K562 (cell line): ENCODE data around the gene PSEN1. TPM values are rescaled to one million over a fixed set of nuclear protein-coding genes. Genes with fewer than 3 reads are reported as not detected.

Experiments used
- ATAC-seq: fragments of 200-7000 bp; cut with Tn5 transposase; 3 replicates; pipeline ENCODE4 v1.9.1; 2020; ENCODE audit warnings: moderate library complexity
- BruUV-seq: library from RNA; stranded (reverse); fragments of 400-500 nt; replicated peaks from 2 replicates; lab custom pipeline; 2021; lab: Mats Ljungman, UMichigan
- CTCF ChIA-PET: fragments of 300-600 bp; formaldehyde crosslinking; extraction: SDS; loops from one replicate; lab custom pipeline; 2021; ENCODE audit warnings: low intra/inter-chr PET ratio; lab: Yijun Ruan, JAX
- POLR2A ChIA-PET: fragments of 300-600, 350-650 bp; sonication (Branson Sonifier 250); formaldehyde crosslinking; extraction: SDS; loops from one replicate; lab custom pipeline; 2021; ENCODE audit warnings: antibody characterized with exemption, inconsistent platforms; lab: Yijun Ruan, JAX
- DNase-seq, 4 experiments: peaks; one replicate each; pipeline versions ENCODE4 v3.0.0 to v3.0.0-alpha.2; 2011 to 2018; ENCODE audit warnings: low spot score in 3 of 4, mixed read lengths in 3 of 4; ENCODE audit errors: extremely low read depth in 1 of 4
- FAIRE-seq: peaks from 2 replicates; lab custom pipeline; 2011; peaks lifted over from hg19 to GRCh38; lab: Jason Lieb, UNC
- H2AFZ ChIP-seq: 2 replicates; pipeline ENCODE4 v1.6.0; 2011; ENCODE audit warnings: low read depth, low read length, control low read depth, inconsistent platforms
- H3K27ac ChIP-seq: fragments of 200-600 bp; 3 replicates; pipeline ENCODE4 v1.8.0; 2011; ENCODE audit warnings: low read depth, mild to moderate bottlenecking, control low read depth, inconsistent platforms, low read length, moderate library complexity, mixed read lengths; ENCODE audit errors: extremely low read depth
- H3K27me3 ChIP-seq, 2 experiments: fragments of 300-600 bp in 1 of 2; 2 replicates in 1 of 2; 3 replicates in 1 of 2; pipeline versions ENCODE4 v1.6.0 to v1.8.0; 2011; ENCODE audit warnings: inconsistent platforms in 2 of 2, low read length in 2 of 2, mild to moderate bottlenecking in 1 of 2, mixed read lengths in 1 of 2, moderate library complexity in 1 of 2; ENCODE audit not compliant: control insufficient read depth in 2 of 2, insufficient read depth in 2 of 2
- H3K36me3 ChIP-seq: fragments of 300-600 bp; 3 replicates; pipeline ENCODE4 v1.8.0; 2011; ENCODE audit warnings: mild to moderate bottlenecking, low read length, inconsistent platforms; ENCODE audit not compliant: control insufficient read depth, insufficient read depth
- H3K4me1 ChIP-seq, 2 experiments: fragments of 200-600 bp in 1 of 2; replicated peaks in 1 of 2; 2 replicates in 1 of 2; 3 replicates in 1 of 2; pipeline versions ENCODE4 v1.5.1 to v1.8.0; 2011; ENCODE audit warnings: inconsistent platforms in 2 of 2, low read length in 2 of 2, mild to moderate bottlenecking in 1 of 2, mixed read lengths in 1 of 2, moderate library complexity in 1 of 2; ENCODE audit not compliant: control insufficient read depth in 2 of 2, insufficient read depth in 2 of 2
- H3K4me2 ChIP-seq: 2 replicates; pipeline ENCODE4 v1.6.1; 2011; ENCODE audit warnings: low read length, control low read depth, inconsistent platforms, mixed read lengths; ENCODE audit not compliant: insufficient read depth
- H3K4me3 ChIP-seq: fragments of 200-600 bp; sonication (generic), shearing (Covaris generic); 2 replicates; pipeline ENCODE4 v1.5.1; 2016; ENCODE audit warnings: control low read depth, inconsistent platforms
- H3K79me2 ChIP-seq: fragments of 200-600 bp; 3 replicates; pipeline ENCODE4 v1.8.0; 2011; ENCODE audit warnings: low read length, inconsistent platforms; ENCODE audit not compliant: control insufficient read depth, insufficient read depth
- H3K9ac ChIP-seq, 2 experiments: 2 replicates each; pipeline versions ENCODE4 v1.6.0 to v1.6.1; 2011; ENCODE audit warnings: low read depth in 2 of 2, low read length in 2 of 2, control low read depth in 1 of 2, inconsistent platforms in 1 of 2, mild to moderate bottlenecking in 1 of 2, mixed read lengths in 1 of 2; ENCODE audit not compliant: insufficient read depth in 1 of 2
- H3K9me1 ChIP-seq: one replicate; pipeline ENCODE4 v1.6.0; 2011; ENCODE audit warnings: inconsistent platforms, mild to moderate bottlenecking, low read length, moderate library complexity; ENCODE audit not compliant: control insufficient read depth, insufficient read depth
- H3K9me3 ChIP-seq: replicated peaks from 2 replicates; pipeline ENCODE4 v1.5.1; 2011; ENCODE audit warnings: low read depth, low read length, inconsistent platforms; ENCODE audit not compliant: control insufficient read depth, insufficient read depth
- H4K20me1 ChIP-seq: replicated peaks from 2 replicates; pipeline ENCODE4 v1.6.1; 2011; ENCODE audit warnings: low read length, inconsistent platforms, mixed read lengths; ENCODE audit not compliant: control insufficient read depth, insufficient read depth
- CBX3 ChIP-seq, 2 experiments: IDR thresholded peaks; 1 replicate in 1 of 2; 2 replicates in 1 of 2; pipeline ENCODE4 v1.6.1; 2012; ENCODE audit warnings: inconsistent platforms in 2 of 2, low read length in 2 of 2, borderline replicate concordance in 1 of 2, control low read depth in 1 of 2
- HNRNPK ChIP-seq: fragments of 200-400 bp; formaldehyde crosslinking; IDR thresholded peaks from one replicate; pipeline ENCODE4 v1.6.1; 2018; ENCODE audit warnings: mild to moderate bottlenecking, low read depth, low read length; ENCODE audit not compliant: poor library complexity, severe bottlenecking
- KLF10 ChIP-seq: fragments of 250-450 bp; sonication (Bioruptor Pico); IDR thresholded peaks from 2 replicates; pipeline ENCODE4 v1.6.1; 2021; ENCODE audit warnings: matching md5 sums
- MAFF ChIP-seq: IDR thresholded peaks from 2 replicates; pipeline ENCODE4 v1.6.1; 2012; ENCODE audit warnings: low read length, improper control_type of control experiment
- PHF8 ChIP-seq: fragments of 200-600 bp; sonication (generic); IDR thresholded peaks from 2 replicates; pipeline ENCODE4 v1.6.1; 2012; ENCODE audit warnings: mixed run types, mild to moderate bottlenecking, inconsistent platforms, low read length, moderate library complexity, borderline replicate concordance
- SREBF2 ChIP-seq: sonication (generic); formaldehyde crosslinking; IDR thresholded peaks from 2 replicates; pipeline ENCODE4 v1.4.0; 2020; ENCODE audit warnings: mild to moderate bottlenecking, missing genetic modification reagents
- STAT5A ChIP-seq: IDR thresholded peaks from 2 replicates; pipeline ENCODE4 v1.6.1; 2012; ENCODE audit warnings: low read length, inconsistent platforms, borderline replicate concordance
- ZNF143 ChIP-seq: sonication (generic); formaldehyde crosslinking; IDR thresholded peaks from 2 replicates; pipeline ENCODE4 v1.9.0; 2022; ENCODE audit warnings: mild to moderate bottlenecking, missing genetic modification reagents
- ZNF444 ChIP-seq: fragments of 250-450 bp; sonication (Bioruptor Pico); IDR thresholded peaks from 2 replicates; pipeline ENCODE4 v1.4.0; 2020; ENCODE audit warnings: mild to moderate bottlenecking, moderate library complexity
- WGBS: fragments of 100-300 bp; shearing (Covaris generic); methylation state at CpG from one replicate; pipeline ENCODE4 v1.1.6; 2016; ENCODE audit warnings: low coverage, mixed read lengths; ENCODE audit not compliant: insufficient coverage; ENCODE audit errors: missing lambda C conversion rate; 5-methylcytosine and 5-hydroxymethylcytosine counted together
- in situ Hi-C: fragments of 300-500 bp; cut with MboI; formaldehyde crosslinking; loops from 4 replicates; pipeline ENCODE4 v1.15.0; 2018; ENCODE audit warnings: inconsistent platforms, mixed read lengths
- intact Hi-C: fragments of 100-400 bp; cut with micrococcal nuclease; formaldehyde crosslinking; loops from 2 replicates; pipeline ENCODE4 v1.14.2; 2022
- polyA plus RNA-seq, 8 experiments: library from polyadenylated mRNA; depleted of rRNA in 4 of 8; stranded (reverse) in 5 of 8; unstranded in 3 of 8; fragments of >200 nt; fragmentation: Nextera tagmentation in 2 of 8; fragmentation: Illumina TruSeq in 1 of 8; extraction: Ambion mirVana in 2 of 8; extraction: Trizol in 1 of 8; gene quantifications; 2 replicates each; pipeline versions ENCODE4 v1.2.1 to v1.2.3, GENCODE V29; 2011 to 2014; ENCODE audit warnings: inconsistent platforms in 1 of 8, missing spikeins in 1 of 8
- total RNA-seq, 7 experiments: library from RNA; depleted of rRNA in 6 of 7; stranded (reverse); fragments of >200 nt in 6 of 7; fragmentation: Illumina TruSeq in 2 of 7; extraction: Trizol in 2 of 7; gene quantifications; 2 replicates each; pipeline versions ENCODE4 v1.2.1 to v1.2.3, GENCODE V29; 2011 to 2021; ENCODE audit warnings: low replicate concordance in 1 of 7
- TF ChIP-seq, protein P1 (sequence below): fragments of 200-800 bp; sonication (Bioruptor generic); IDR thresholded peaks from 2 replicates; pipeline ENCODE4 v1.6.1; 2016; ENCODE audit warnings: missing genetic modification characterization, missing compliant biosample characterization
- TF ChIP-seq, protein P2 (sequence below), 2 experiments: IDR thresholded peaks in 1 of 2; conservative IDR thresholded peaks in 1 of 2; 2 replicates each; pipeline ENCODE4 v1.6.1; 2016; ENCODE audit warnings: low read depth in 2 of 2, mild to moderate bottlenecking in 1 of 2, missing compliant biosample characterization in 1 of 2, missing genetic modification characterization in 1 of 2, moderate library complexity in 1 of 2
- TF ChIP-seq, protein P3 (sequence below): sonication (generic); formaldehyde crosslinking; IDR thresholded peaks from 2 replicates; pipeline ENCODE4 v1.8.1; 2023; ENCODE audit warnings: mild to moderate bottlenecking, missing genetic modification reagents, moderate library complexity
- TF ChIP-seq, protein P4 (sequence below): sonication (generic); formaldehyde crosslinking; IDR thresholded peaks from 2 replicates; pipeline ENCODE4 v1.9.0; 2022; ENCODE audit warnings: mild to moderate bottlenecking, missing genetic modification reagents

PSEN1 gene
- total and polyA plus RNA-seq, 9 of the 15 experiments (the other 6 are each of a cell fraction or from before 2014, with no cell fraction given), result 6.5 to 25.2 (median 14.3) TPM

DNA sequence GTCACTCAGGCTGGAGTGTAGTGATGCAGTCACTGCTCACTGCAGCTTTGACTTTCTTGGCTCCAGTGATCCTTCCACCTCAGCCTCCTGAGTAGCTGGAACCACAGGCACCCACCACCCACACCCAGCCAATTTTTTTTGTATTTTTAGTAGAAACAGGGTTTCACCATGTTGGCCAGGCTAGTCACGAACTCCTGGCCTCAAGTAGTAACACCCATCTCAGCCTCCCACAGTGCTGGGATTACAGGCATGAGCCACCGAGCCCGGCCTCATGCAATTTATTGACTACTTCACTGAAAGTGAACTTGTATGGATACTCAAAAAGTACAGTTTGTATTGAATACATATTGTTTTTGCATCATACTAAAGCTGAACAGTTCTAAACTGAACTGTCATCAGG is 9.1 kb downstream of the PSEN1 start:
- Histone ChIP-seq H3K79me2 (peaks cover 39% of the 10 kb centered on the region), H3K9me1 (no peaks in the 10 kb centered on the region), H4K20me1 (no peaks in the 10 kb centered on the region), H3K4me2 (no peak overlapping the region), H3K4me1 (no peaks in the 10 kb centered on the region; a peak in 1 of 5 replicates), H3K9ac (no peak overlapping the region), H2AFZ (no peak overlapping the region), H3K9me3 (no peaks in the 10 kb centered on the region), H3K36me3 (peaks cover 20% of the 10 kb centered on the region), H3K27me3 (no peaks in the 10 kb centered on the region), H3K27ac (no peak overlapping the region), H3K4me3 (no peak overlapping the region)
- WGBS, result 87% methylated on average over 2 of the region's 3 CpGs
- DNase-seq (no peak), ATAC-seq (no peak), FAIRE-seq (no peak)
- CTCF ChIA-PET, result no interaction called here
- BruUV-seq, result no TSS peak
- POLR2A ChIA-PET, result no interaction called here
- intact Hi-C loops, result no loop called here
- in situ Hi-C loops, result no loop called here
- TF ChIP-seq ZNF143 (CRISPR knock-in tag) (no peak), PHF8 (no peak), STAT5A (no peak), HNRNPK (no peak), SREBF2 (CRISPR knock-in tag) (no peak), MAFF (no peak), CBX3 (IDR thresholded peaks at IDR 0.05; ENCODE audit: borderline replicate concordance in 1 of 2, low read length in 2 of 2) (no peak), KLF10 (no peak), ZNF444 (CRISPR knock-in tag) (no peak)
- TF ChIP-seq, protein P1, sequence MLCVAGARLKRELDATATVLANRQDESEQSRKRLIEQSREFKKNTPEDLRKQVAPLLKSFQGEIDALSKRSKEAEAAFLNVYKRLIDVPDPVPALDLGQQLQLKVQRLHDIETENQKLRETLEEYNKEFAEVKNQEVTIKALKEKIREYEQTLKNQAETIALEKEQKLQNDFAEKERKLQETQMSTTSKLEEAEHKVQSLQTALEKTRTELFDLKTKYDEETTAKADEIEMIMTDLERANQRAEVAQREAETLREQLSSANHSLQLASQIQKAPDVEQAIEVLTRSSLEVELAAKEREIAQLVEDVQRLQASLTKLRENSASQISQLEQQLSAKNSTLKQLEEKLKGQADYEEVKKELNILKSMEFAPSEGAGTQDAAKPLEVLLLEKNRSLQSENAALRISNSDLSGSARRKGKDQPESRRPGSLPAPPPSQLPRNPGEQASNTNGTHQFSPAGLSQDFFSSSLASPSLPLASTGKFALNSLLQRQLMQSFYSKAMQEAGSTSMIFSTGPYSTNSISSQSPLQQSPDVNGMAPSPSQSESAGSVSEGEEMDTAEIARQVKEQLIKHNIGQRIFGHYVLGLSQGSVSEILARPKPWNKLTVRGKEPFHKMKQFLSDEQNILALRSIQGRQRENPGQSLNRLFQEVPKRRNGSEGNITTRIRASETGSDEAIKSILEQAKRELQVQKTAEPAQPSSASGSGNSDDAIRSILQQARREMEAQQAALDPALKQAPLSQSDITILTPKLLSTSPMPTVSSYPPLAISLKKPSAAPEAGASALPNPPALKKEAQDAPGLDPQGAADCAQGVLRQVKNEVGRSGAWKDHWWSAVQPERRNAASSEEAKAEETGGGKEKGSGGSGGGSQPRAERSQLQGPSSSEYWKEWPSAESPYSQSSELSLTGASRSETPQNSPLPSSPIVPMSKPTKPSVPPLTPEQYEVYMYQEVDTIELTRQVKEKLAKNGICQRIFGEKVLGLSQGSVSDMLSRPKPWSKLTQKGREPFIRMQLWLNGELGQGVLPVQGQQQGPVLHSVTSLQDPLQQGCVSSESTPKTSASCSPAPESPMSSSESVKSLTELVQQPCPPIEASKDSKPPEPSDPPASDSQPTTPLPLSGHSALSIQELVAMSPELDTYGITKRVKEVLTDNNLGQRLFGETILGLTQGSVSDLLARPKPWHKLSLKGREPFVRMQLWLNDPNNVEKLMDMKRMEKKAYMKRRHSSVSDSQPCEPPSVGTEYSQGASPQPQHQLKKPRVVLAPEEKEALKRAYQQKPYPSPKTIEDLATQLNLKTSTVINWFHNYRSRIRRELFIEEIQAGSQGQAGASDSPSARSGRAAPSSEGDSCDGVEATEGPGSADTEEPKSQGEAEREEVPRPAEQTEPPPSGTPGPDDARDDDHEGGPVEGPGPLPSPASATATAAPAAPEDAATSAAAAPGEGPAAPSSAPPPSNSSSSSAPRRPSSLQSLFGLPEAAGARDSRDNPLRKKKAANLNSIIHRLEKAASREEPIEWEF (CRISPR knock-in tag), result no peak
- TF ChIP-seq, protein P2, sequence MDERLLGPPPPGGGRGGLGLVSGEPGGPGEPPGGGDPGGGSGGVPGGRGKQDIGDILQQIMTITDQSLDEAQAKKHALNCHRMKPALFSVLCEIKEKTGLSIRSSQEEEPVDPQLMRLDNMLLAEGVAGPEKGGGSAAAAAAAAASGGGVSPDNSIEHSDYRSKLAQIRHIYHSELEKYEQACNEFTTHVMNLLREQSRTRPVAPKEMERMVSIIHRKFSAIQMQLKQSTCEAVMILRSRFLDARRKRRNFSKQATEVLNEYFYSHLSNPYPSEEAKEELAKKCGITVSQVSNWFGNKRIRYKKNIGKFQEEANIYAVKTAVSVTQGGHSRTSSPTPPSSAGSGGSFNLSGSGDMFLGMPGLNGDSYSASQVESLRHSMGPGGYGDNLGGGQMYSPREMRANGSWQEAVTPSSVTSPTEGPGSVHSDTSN (CRISPR knock-in tag; IDR thresholded peaks at IDR 0.05; ENCODE audit: low read depth), result no peak
- TF ChIP-seq, protein P2 (tag; conservative IDR thresholded peaks at IDR 0.05; ENCODE audit: low read depth), result no peak
- TF ChIP-seq, protein P3, sequence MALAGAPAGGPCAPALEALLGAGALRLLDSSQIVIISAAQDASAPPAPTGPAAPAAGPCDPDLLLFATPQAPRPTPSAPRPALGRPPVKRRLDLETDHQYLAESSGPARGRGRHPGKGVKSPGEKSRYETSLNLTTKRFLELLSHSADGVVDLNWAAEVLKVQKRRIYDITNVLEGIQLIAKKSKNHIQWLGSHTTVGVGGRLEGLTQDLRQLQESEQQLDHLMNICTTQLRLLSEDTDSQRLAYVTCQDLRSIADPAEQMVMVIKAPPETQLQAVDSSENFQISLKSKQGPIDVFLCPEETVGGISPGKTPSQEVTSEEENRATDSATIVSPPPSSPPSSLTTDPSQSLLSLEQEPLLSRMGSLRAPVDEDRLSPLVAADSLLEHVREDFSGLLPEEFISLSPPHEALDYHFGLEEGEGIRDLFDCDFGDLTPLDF (CRISPR knock-in tag), result no peak
- TF ChIP-seq, protein P4, sequence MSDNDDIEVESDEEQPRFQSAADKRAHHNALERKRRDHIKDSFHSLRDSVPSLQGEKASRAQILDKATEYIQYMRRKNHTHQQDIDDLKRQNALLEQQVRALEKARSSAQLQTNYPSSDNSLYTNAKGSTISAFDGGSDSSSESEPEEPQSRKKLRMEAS (CRISPR knock-in tag), result no peak
